Measurements from ENCODE around the gene STEAP2.

The STEAP2 gene

DNA sequence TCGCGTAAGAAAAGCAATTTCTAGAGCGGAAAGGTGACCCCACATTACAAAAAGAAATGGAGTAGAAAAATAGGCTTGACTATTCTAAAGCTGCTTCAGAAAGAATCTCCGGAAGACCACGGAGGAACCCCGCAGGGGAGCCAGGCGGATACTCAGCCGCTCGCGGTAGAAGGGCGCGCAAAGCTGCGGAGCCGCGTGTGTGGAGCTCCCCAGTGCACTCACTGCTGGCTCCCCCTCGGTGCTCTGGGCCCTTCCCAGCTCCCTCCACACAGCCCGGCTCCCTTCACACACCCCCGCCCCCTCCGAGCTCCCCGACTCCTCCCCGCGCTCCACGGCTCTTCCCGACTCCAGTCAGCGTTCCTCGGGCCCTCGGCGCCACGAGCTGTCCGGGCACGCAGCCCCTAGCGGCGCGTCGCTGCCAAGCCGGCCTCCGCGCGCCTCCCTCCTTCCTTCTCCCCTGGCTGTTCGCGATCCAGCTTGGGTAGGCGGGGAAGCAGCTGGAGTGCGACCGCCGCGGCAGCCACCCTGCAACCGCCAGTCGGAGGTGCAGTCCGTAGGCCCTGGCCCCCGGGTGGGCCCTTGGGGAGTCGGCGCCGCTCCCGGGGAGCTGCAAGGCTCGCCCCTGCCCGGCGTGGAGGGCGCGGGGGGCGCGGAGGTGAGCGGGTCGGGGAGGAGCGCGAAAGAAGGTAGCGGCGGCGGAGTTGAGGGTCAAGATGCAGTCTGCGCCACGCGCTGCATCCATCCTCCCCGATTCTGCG is at the start of gene STEAP2:
Gene STEAP2, plus strand, starts transcription at position 350 of the 758 bp plus-strand sequence. CDS start 13,343 bp downstream, outside the sequence.
- Histone ChIP-seq H3K27ac (peak within 1 kb of the TSS; percentile 72 to 81), H3K4me3 (peak within 1 kb of the TSS; percentile 80)
- TF ChIP-seq, protein P1, sequence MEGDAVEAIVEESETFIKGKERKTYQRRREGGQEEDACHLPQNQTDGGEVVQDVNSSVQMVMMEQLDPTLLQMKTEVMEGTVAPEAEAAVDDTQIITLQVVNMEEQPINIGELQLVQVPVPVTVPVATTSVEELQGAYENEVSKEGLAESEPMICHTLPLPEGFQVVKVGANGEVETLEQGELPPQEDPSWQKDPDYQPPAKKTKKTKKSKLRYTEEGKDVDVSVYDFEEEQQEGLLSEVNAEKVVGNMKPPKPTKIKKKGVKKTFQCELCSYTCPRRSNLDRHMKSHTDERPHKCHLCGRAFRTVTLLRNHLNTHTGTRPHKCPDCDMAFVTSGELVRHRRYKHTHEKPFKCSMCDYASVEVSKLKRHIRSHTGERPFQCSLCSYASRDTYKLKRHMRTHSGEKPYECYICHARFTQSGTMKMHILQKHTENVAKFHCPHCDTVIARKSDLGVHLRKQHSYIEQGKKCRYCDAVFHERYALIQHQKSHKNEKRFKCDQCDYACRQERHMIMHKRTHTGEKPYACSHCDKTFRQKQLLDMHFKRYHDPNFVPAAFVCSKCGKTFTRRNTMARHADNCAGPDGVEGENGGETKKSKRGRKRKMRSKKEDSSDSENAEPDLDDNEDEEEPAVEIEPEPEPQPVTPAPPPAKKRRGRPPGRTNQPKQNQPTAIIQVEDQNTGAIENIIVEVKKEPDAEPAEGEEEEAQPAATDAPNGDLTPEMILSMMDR (IDR thresholded peaks at IDR 0.05): peak; percentile 60
- DNase-seq (ENCODE audit: low spot score): peak; percentile 93

- TF ChIP-seq, protein P1 (IDR thresholded peaks at IDR 0.05): no peak
- no peak for DNase-seq (ENCODE audit: low spot score)
- H3K4me3 ChIP-seq: no peak overlapping the region
- no peak overlapping the region for H3K27ac ChIP-seq
Measured at GRCh38 chr7:90163534-90163933, 48.0 kb upstream of the STEAP2 start.

- H3K27ac ChIP-seq: no peak overlapping the region
- no peak for DNase-seq (ENCODE audit: low spot score)
- TF ChIP-seq, protein P1 (IDR thresholded peaks at IDR 0.05): no peak
- no peak overlapping the region for H3K4me3 ChIP-seq
Measured at GRCh38 chr7:90165724-90166123, 45.8 kb upstream of the STEAP2 start.

GRCh38 chr7:90166153-90166552 is 45.4 kb upstream of the STEAP2 start:
- no peak overlapping the region for H3K27ac ChIP-seq
- TF ChIP-seq, protein P1 (IDR thresholded peaks at IDR 0.05): no peak
- no peak overlapping the region for H3K4me3 ChIP-seq
- DNase-seq (ENCODE audit: low spot score): no peak

- TF ChIP-seq, protein P1 (IDR thresholded peaks at IDR 0.05): no peak
- no peak for DNase-seq (ENCODE audit: low spot score)
- Histone ChIP-seq H3K27ac (no peak overlapping the region), H3K4me3 (no peak overlapping the region)
Measured at GRCh38 chr7:90167361-90167760, 44.2 kb upstream of the STEAP2 start.

DNA sequence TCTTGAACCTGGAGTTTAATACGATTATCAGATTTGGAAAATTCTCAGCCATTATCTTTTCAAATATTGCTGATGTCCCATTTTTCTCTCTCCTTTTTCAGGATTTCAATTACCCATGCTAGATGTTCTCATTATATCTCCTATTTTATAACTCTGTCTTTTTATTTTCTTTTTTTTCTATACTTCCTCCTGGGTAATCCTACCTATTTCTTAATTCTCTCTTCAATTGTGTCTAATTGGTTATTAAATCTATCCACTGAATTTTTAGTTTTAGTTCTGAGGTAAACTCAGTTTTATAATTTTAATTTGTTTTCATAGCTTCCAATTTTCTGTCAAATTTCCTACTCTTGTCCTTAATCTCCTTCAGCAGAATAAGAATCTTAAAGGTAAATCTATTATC is 41.6 kb upstream of the STEAP2 start:
- no peak for DNase-seq (ENCODE audit: low spot score)
- TF ChIP-seq, protein P1 (IDR thresholded peaks at IDR 0.05): no peak

GRCh38 chr7:90172121-90172520 is 39.4 kb upstream of the STEAP2 start:
- no peak overlapping the region for H3K27ac ChIP-seq
- H3K4me3 ChIP-seq: no peak overlapping the region
- TF ChIP-seq, protein P1 (IDR thresholded peaks at IDR 0.05): no peak
- no peak for DNase-seq (ENCODE audit: low spot score)

More for the DNA sequence above, 41.6 kb upstream of the STEAP2 start:
- H3K27ac ChIP-seq: no peak overlapping the region
- H3K4me3 ChIP-seq: no peak overlapping the region
